ENCODE data around the gene LIME1.
"Not testable (repeated sequence)": the region's sequence is repeated elsewhere in the genome, so short reads cannot be mapped to it uniquely, and the experiment has no call there.

LIME1 gene

DNA sequence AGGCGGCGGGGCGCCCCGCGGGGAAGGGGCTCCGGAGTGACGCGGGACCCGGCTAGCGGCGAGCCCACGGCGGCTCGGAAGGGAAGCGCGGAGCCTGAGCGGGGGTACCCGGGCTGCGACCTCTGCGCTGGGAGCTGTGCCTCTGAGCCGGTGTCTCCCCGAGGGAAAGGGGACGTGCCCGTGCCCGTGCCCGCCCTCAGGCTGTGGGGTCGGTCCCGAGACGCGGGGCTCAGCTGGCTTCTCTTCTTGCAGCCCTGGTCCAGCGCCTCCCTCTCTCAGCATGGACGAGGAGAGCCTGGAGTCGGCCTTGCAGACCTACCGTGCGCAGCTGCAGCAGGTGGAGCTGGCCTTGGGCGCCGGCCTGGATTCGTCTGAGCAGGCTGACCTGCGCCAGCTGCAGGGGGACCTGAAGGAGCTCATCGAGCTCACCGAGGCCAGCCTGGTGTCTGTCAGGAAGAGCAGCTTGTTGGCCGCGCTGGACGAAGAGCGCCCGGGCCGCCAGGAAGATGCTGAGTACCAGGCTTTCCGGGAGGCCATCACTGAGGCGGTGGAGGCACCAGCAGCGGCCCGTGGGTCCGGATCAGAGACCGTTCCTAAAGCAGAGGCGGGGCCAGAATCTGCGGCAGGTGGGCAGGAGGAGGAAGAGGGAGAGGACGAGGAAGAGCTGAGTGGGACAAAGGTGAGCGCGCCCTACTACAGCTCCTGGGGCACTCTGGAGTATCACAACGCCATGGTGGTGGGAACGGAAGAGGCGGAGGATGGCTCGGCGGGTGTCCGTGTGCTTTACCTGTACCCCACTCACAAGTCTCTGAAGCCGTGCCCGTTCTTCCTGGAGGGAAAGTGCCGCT lies 27.9 kb upstream of the LIME1 start:
- peak; percentile 31 for DNase-seq

DNA sequence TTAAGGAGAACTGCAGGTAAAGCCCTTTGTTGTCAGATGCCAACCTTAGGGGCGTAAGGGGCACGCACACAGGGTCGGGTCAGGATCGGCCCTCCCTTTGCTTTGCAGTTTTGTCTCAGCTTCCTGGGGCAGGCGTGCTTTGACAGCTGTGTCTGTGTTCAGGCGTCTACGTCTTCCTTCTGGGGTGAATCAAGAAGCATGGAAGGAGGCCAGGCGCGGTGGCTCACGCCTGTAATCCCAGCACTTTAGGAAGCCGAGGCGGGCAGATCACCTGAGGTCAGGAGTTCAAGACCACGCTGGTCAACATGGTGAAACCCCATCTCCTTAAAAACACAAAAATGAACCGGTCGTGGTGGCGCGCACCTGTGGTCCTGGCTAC lies 27.3 kb upstream of the LIME1 start:
- no peak for DNase-seq

DNA sequence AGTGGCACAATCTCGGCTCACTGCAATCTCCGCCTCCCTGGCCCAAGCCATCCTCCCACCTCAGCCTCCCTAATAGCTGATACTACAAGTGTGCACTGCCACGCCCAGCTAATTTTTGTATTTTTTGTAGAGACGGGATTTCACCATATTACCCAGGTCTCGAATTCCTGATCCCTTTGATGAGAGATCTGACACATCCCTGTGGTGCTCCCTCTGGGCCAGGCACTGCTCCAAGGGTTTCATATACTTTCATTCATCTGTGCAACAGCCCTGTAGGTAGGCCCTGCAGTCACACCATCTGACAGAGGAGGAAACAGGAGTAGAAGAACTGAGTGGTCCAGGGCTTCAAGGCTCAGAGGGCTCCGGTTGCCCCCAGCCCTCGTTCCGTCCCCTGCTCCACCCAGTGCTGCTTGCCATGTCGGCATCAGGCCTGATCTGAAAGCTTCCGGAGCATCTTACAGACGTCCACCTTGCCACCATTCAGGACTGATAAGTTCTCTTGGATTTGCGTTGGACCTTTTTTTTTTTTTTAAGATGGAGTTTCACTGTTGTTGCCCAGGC lies 25.3 kb upstream of the LIME1 start:
- DNase-seq: no peak

DNA sequence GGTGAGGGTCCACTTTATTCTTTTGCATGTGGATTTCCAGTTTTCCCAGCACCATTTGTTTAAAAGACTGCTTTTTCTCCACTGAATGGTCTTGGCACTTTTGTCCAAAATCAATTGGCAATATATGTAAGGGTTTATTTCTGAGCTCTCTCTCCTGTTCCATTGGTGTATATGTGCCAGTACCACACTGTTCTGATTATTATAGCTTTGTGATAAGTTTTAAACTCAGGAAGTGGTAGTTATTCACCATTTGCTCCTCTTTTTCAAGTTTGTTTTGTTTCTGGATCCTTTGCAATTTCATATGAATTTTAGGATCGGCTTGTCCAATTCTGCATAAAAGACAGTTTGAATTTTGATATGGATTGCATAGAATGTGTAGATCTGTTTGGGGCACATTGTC lies 24.3 kb upstream of the LIME1 start:
- no peak for DNase-seq

DNA sequence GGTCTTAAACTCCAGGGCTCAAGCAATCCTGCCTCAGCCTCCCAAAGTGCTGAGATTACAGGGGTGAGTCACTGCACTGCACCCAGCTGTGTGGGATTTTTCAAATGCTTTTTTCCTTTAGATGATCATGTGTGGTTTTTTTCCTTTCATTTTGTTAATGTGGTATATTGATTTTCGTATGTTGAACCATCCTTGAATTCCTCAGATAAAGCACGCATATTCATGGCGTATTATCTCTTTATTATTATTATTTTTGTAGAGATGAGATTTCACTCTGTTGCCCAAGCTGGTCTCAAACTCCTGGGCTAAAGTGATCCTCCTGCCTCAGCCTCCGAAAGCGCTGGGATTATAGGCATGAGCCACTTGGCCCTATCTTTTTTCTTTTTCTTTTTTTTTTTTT lies 21.6 kb upstream of the LIME1 start:
- DNase-seq: no peak

DNA sequence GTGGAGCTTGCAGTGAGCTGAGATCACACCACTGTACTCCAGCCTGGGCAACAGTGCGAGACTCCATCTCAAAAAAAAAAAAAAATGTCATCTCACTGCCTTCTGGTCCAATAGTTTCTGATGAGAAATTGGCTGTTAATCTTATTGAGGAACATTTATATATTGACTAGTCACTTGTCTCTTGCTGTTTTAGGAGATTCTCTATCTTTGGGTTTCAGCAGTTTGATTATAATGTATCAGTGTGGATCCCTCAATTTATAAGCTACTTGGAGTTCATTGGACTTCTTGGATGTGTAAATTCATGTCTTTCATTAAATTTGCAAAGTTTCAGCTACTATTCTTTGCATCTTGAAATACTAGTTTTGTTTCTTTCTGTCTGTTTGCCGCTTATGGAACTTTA lies 17.5 kb upstream of the LIME1 start:
- no peak for DNase-seq

DNA sequence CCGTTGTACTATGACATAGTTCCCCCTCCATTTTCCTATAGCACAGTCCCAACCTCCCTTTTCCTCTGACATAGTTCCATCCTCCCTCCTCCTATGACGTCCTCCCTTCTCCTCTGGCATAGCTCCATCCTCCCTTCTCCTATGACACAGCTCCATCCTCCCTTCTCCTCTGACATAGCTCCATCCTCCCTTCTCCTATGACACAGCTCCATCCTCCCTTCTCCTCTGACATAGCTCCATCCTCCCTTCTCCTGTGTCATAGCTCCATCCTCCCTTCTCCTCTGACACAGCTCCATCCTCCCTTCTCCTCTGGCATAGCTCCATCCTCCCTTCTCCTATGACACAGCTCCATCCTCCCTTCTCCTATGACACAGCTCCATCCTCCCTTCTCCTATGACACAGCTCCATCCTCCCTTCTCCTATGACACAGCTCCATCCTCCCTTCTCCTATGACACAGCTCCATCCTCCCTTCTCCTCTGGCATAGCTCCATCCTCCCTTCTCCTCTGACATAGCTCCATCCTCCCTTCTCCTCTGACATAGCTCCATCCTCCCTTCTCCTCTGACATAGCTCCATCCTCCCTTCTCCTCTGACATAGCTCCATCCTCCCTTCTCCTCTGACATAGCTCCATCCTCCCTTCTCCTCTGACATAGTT lies 13.4 kb upstream of the LIME1 start:
- DNase-seq: not testable (repeated sequence)

DNA sequence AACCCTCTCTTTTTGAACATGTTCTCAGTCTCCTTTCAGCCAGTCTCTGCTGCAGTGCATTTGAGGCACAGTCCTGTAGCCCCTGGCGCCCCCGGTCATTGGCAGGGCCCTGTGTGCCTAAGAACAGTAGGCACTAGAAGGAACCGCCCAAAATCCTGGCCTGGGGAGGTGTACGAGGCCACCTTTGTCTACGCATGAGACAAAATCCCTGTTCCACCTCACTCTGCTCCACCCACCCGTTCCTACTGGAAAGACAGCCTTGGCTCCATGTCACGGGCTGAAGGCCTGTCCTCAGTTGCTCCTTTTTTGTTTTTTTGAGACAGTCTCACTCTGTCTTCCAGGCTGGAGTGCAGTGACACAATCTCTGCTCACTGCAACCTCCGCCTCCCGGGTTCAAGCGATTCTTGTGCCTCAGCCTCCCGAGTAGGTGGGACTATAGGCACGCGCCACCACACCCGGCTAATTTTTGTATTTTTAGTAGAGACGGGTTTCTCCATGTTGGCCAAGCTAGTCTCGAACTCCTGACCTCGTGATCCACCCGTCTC lies 6.2 kb upstream of the LIME1 start:
- DNase-seq: not testable (repeated sequence)

DNA sequence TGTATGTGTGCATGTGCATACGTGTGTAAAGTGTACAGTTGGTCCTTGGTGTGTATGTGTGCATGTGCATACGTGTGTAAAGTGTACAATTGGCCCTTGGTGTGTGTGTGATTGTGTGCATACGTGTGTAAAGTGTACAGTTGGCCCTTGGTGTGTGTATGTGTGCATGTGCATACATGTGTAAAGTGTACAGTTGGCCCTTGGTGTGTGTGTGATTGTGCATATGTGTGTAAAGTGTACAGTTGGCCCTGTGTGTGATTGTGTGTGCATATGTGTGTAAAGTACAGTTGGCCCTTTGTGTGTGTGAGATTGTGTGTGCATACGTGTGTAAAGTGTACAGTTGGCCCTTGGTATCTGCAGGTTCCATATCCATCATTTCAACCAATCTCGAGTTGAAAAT lies 5.1 kb upstream of the LIME1 start:
- DNase-seq: no peak

DNA sequence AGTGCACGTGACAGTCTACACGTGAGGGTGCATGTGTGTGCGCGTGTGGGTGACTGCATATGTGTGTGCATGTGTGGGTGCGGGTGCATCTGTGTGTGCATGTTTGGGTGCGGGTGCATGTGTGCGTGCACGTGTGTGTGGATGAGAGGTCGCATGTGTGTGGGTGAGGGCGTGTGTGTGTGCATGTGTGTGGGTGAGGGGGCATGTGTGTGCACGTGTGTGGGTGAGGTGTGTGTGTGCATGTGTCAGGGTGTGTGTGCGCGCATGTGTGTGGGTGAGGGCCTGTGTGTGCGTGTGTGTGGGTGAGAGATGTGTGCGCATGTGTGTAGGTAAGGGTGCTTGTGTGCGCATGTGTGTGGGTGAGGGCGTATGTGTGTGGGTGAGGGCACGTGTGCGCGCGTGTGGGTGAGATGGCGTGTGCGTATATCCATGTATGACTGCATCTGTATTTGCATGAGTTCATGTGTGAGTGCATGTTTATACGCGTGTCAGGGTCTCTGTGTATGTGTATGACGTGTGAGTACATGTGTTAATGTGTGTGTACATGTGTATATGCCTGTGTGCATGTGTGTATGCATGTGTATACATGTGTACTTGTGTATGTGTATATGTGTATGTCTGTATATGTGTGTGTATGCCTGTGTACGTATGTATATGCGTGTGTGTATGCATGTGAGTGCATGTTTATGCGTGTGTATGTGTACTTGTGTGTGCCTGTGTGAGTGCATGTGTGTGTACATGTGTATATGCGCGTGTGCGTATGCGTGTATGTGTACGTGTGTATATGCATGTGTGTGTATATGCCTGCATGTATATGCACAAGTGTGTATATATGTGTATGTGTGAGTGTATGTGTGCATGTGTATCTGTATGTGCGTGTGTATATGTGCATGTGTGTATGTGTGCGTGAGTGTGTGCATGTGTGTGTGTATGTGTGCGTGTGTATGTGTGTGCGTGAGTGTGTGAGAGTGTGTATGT lies 4.1 kb upstream of the LIME1 start:
- no peak for DNase-seq

DNA sequence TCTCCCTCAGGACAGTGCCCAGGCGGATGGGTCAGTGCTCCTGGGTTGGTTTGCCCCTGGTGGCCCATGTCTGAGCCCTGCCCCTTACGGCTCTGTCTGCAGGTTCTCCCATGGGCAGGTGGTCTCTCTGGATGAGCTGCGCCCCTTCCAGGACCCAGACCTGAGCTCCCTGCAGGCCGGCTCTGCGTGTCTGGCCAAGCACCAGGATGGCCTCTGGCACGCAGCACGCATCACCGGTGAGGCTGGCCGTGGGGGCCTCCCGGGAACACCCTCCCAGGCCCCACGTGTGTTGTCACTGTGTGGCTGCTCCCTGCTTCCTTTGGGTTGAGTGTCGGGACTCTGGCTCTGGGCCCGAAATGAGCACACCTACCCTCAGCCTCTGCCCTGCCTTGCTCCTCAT lies 3.3 kb upstream of the LIME1 start:
- no peak for DNase-seq

DNA sequence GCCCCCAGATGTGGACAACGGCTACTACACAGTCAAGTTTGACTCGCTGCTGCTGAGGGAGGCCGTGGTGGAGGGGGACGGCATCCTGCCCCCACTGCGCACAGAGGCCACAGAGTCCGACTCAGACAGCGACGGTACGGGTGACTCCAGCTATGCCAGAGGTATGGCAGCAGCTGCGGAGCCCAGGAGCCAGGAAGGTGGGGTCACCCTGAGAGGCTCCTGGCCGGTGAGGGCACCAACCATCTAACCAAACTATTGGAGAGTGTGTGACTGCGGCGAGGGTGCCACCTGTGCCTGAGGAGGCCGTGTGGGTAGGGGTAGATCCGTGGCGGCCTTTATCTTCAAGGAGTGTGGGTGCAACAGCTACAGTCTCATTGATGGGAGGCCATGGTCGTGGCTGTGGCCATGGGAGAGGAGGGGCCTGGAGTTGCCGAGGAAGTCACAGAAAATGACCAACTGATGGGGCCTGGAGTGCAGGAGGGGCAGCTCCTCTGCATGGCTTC lies 2.8 kb upstream of the LIME1 start:
- DNase-seq: no peak

DNA sequence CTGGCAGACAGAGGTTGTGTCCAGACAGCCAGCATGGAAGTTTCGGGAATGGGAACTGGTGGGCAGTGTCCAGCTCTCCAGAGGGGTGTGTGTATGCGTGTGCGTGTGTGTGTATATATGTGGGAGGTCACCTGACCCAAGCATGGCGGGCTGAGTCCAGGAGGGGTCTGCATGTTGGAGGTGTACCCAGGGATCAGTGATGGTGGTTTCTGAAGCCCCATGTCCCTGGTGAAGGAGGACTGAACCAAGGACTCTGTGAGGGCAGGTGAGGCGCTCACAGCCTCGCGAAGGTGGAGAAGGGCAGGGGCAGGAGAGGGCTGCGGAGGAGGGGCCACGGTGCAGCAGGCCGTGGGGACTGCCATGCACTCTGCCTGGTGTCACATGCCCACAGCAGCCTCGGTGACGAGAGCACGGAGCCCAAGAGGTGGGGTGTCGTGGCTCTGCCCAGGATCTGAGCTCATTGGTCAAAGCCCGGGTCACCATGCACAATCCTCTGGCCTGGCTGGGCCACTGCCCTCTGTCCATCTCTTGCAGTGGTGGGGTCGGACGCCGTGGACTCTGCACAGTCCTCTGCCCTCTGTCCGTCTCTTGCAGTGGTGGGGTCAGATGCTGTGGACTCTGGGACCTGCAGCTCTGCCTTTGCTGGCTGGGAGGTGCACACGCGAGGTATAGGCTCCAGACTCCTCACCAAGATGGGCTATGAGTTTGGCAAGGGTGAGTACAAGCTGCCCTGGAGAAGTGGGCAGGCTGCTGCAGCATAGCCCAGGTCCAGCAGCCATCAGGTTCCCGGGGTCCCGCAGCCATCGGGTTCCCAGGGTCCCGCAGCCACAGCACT lies 2.1 kb upstream of the LIME1 start:
- DNase-seq: no peak

DNA sequence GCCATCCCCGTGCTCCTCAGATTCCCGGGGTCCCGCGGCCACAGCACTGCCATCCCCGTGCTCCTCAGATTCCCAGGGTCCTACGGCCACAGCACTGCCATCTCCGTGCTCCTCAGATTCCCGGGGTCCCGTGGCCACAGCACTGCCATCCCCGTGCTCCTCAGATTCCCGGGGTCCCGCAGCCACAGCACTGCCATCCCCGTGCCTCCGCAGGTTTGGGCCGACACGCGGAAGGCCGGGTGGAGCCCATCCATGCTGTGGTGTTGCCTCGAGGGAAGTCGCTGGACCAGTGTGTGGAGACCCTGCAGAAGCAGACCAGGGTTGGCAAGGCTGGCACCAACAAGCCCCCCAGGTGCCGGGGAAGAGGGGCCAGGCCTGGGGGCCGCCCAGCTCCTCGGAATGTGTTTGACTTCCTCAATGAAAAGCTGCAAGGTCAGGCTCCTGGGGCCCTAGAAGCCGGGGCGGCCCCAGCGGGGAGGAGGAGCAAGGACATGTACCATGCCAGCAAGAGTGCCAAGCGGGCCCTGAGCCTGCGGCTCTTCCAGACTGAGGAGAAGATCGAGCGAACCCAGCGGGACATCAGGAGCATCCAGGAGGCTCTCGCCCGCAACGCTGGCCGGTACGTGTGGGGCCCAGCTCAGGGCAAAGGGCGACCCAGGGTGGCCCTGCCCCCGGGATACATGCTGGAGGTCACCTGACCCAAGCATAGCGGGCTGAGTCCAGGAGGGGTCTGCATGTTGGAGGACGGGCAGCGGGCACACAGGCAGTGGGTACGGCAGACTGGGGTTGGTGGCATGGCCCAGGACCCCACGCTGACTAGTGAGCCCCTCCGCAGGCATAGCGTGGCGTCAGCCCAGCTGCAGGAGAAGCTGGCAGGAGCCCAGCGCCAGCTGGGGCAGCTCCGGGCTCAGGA lies 1.3 kb upstream of the LIME1 start:
- no peak for DNase-seq

DNA sequence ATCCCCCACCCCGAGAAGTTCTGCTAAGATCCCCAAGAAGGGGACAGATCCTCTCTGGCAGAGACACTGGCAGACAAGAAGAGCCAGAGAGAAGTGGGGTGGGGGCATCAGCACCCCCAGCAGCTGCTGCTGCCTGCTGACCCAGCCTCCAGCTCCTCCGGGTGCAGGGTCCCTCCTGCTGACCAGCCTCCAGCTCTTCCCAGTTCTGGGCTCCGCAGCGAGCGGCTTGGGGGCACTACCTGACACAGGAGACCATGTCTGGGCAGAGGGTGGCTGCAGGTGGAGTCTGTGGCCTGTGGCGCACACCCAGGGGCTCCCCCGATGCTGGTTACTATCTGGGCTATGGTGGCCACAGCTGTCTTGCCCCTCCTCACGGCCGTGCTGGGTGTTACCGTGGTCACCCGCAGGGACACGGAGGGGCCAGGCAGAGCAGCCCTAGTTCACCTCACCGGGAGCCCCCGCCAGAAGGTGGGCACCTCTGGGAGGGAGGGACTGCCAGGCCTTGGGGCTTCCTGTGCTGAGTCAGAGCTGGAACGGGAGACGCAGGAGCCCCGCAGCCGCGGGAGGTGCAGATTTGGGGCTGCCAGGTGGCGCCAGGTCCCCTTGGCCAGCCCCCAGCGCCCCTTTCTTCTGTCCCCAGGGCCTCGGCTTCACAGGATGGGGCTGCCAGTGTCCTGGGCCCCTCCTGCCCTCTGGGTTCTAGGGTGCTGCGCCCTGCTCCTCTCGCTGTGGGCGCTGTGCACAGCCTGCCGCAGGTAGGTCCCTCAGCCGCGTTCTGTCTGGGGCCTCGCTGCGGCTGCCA lies 630 bp downstream of the LIME1 start:
- DNase-seq: no peak

DNA sequence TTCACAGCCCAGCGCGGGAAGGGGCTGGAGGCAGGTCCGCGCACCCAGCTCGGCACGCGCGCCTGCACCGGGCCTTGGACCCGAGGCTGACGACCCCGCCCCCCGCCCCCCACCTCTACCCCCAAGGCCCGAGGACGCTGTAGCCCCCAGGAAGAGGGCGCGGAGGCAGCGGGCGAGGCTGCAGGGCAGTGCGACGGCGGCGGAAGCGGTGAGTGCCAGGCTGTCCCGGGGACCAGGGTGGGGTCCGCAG lies 1.2 kb downstream of the LIME1 start:
- DNase-seq: no peak

DNA sequence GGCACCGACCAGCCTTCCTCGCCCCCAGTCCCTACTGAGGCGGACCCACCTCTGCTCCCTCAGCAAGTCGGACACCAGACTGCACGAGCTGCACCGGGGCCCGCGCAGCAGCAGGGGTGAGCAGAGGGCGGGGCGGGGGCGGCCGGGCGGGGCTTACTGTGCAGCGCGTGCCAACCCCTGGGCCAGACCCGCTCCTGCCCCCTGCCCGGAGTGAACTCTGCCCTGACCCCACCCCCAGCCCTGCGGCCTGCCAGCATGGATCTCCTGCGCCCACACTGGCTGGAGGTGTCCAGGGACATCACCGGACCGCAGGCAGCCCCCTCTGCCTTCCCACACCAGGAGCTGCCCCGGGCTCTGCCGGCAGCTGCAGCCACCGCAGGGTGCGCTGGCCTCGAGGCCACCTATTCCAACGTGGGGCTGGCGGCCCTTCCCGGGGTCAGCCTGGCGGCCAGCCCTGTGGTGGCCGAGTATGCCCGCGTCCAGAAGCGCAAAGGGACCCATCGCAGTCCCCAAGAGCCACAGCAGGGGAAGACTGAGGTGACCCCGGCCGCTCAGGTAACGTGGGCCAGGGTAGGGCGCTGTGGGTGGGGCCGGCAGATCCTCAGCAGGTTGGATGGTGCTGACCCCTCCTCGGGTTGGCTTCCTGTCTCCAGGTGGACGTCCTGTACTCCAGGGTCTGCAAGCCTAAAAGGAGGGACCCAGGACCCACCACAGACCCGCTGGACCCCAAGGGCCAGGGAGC lies 1.7 kb downstream of the LIME1 start:
- peak; percentile 19 for DNase-seq

DNA sequence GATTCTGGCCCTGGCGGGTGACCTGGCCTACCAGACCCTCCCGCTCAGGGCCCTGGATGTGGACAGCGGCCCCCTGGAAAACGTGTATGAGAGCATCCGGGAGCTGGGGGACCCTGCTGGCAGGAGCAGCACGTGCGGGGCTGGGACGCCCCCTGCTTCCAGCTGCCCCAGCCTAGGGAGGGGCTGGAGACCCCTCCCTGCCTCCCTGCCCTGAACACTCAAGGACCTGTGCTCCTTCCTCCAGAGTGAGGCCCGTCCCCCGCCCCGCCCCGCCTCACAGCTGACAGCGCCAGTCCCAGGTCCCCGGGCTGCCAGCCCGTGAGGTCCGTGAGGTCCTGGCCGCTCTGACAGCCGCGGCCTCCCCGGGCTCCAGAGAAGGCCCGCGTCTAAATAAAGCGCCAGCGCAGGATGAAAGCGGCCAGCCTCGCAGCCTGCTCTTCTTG lies 2.2 kb downstream of the LIME1 start:
- peak; percentile 35 for DNase-seq
